PC-3 (cell line): ENCODE measurements around the gene SDC4. TPM values are rescaled to one million over a fixed set of nuclear protein-coding genes. Genes with fewer than 3 reads are reported as not detected.

Experiments
- ATAC-seq: fragments of 200-7000 bp; cut with Tn5 transposase; 2 replicates; pipeline ENCODE4 v1.9.1; 2020; ENCODE audit warnings: mild to moderate bottlenecking, moderate library complexity
- BruUV-seq: library from RNA; stranded (reverse); fragments of 400-500 nt; replicated peaks from 2 replicates; lab custom pipeline; 2021; lab: Mats Ljungman, UMichigan
- CTCF ChIA-PET: fragments of 300-600 bp; sonication (Branson Sonifier 250); formaldehyde crosslinking; loops from one replicate; lab custom pipeline; 2022; ENCODE audit warnings: antibody characterized with exemption; lab: Charles Lee
- POLR2A ChIA-PET: fragments of 300-600 bp; sonication (Branson Sonifier 250); formaldehyde crosslinking; loops from one replicate; lab custom pipeline; 2022; ENCODE audit warnings: antibody characterized with exemption; ENCODE audit not compliant: unreplicated experiment; lab: Charles Lee
- DNase-seq: peaks from one replicate; pipeline ENCODE4 v3.0.0-alpha.2; 2015
- H2AFZ ChIP-seq: fragments of 300-600 bp; sonication (generic); 2 replicates; pipeline ENCODE4 v1.6.0; 2016; ENCODE audit warnings: antibody characterized with exemption, low read length
- H3F3A ChIP-seq: fragments of 300-600 bp; sonication (generic); one replicate; pipeline ENCODE4 v1.6.0; 2017; ENCODE audit warnings: antibody characterized with exemption, low read length, control low read depth, mild to moderate bottlenecking; ENCODE audit not compliant: unreplicated experiment
- H3K27ac ChIP-seq: fragments of 300-600 bp; sonication (generic); 2 replicates; pipeline ENCODE4 v1.5.1; 2016; ENCODE audit warnings: mild to moderate bottlenecking, low read length
- H3K27me3 ChIP-seq: fragments of 300-600 bp; sonication (generic); 2 replicates; pipeline ENCODE4 v1.6.1; 2016; ENCODE audit warnings: low read length, mixed read lengths
- H3K36me3 ChIP-seq: fragments of 300-600 bp; sonication (generic); 2 replicates; pipeline ENCODE4 v1.6.1; 2016; ENCODE audit warnings: low read depth, mixed run types, low read length, mixed read lengths
- H3K4me1 ChIP-seq: fragments of 300-600 bp; sonication (generic); 2 replicates; pipeline ENCODE4 v1.5.1; 2016; ENCODE audit warnings: low read length; ENCODE audit not compliant: insufficient read depth
- H3K4me2 ChIP-seq: fragments of 300-600 bp; sonication (generic); 2 replicates; pipeline ENCODE4 v1.6.0; 2016; ENCODE audit warnings: low read length
- H3K4me3 ChIP-seq: fragments of 300-600 bp; sonication (generic); 2 replicates; pipeline ENCODE4 v1.5.1; 2016; ENCODE audit warnings: mild to moderate bottlenecking, low read length, mixed read lengths
- H3K79me2 ChIP-seq: fragments of 300-600 bp; sonication (generic); 2 replicates; pipeline ENCODE4 v1.6.1; 2017; ENCODE audit warnings: low read length, mixed read lengths
- H3K9ac ChIP-seq: fragments of 300-600 bp; sonication (generic); 2 replicates; pipeline ENCODE4 v1.6.0; 2016; ENCODE audit warnings: mild to moderate bottlenecking, low read length
- H3K9me2 ChIP-seq: fragments of 300-600 bp; sonication (generic); replicated peaks from 2 replicates; pipeline ENCODE4 v1.6.1; 2016; ENCODE audit warnings: mixed run types, low read length, mixed read lengths
- H3K9me3 ChIP-seq: fragments of 300-600 bp; sonication (generic); 2 replicates; pipeline ENCODE4 v1.6.1; 2016; ENCODE audit warnings: low read length, mixed read lengths
- H4K20me1 ChIP-seq: fragments of 300-600 bp; sonication (generic); 2 replicates; pipeline ENCODE4 v1.6.1; 2016; ENCODE audit warnings: low read length, mixed read lengths
- EZH2 ChIP-seq: fragments of 300-600 bp; sonication (generic); IDR thresholded peaks from one replicate; pipeline ENCODE4 v1.6.1; 2017; ENCODE audit warnings: antibody characterized with exemption, mild to moderate bottlenecking, low read length; ENCODE audit not compliant: unreplicated experiment
- EZH2phosphoT487 ChIP-seq: fragments of 300-600 bp; sonication (generic); IDR thresholded peaks from 2 replicates; pipeline ENCODE4 v1.6.1; 2018; ENCODE audit warnings: mild to moderate bottlenecking, antibody characterized with exemption, low read length, borderline replicate concordance
- intact Hi-C: fragments of 100-400 bp; cut with micrococcal nuclease; formaldehyde crosslinking; loops from 2 replicates; pipeline ENCODE4 v1.9.0; 2023
- total RNA-seq: library from RNA; depleted of rRNA; stranded (reverse); fragments of >200 nt; gene quantifications from 2 replicates; pipeline ENCODE4 v1.2.3, GENCODE V29; 2014
- TF ChIP-seq, protein P1 (sequence below): fragments of 300-600 bp; sonication (generic); conservative IDR thresholded peaks from 2 replicates; pipeline ENCODE4 v1.5.1; 2017; ENCODE audit warnings: antibody characterized with exemption, low read depth, mild to moderate bottlenecking, low read length

Gene SDC4
- total RNA-seq, 1 experiment from 2014 or later: 134 TPM

DNA sequence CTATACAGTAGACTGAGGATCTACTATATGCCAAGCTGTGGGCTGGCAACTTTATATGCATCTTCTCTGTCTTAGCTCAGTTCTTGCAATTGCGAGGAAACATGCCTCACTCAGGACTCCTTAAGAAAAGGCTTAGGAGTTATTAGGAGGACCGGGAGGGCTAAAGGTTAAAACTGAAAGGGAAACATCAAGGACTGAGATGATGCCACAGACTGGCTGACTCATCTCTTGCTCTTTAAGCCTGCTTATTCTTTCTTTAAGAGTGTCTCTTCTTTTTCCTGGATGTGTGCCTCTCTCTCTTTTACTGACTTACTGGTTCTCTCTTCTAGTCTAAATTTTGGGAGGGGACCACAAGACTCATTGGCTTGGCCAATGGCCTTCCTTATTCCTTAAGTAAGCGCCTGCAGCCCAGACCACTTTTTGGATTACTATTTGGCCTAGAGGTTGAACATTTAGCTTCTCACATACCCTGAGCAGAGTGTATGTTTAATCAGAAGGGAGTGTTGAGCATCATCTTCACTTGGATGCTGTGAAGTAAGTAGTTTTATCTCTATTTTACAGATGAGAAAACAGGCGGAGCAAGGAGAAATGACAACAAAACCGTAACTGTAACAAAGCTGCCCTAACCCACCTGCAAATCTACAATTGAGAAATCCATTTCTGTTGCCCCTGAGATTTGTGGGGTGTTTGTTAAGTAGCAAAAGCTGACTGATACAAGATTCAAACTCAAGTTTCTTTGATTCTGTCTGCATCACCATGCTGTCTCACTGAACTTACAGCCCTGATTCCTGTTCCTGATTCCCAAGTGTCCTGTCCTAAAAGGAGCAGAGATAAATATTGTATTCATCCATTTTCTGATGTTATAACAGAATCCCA lies 7.2 kb upstream of the SDC4 start:
- CTCF ChIA-PET: interaction anchor here (0.6 to 0.9 kb wide), 2 partner anchors 32 to 55 kb away, joined by 3 to 4 read pairs; no protein-coding TSS in a partner anchor
- Histone ChIP-seq H3K36me3 (no peaks in the 10 kb centered on the region), H3K4me3 (no peak overlapping the region), H4K20me1 (no peaks in the 10 kb centered on the region), H3K79me2 (no peaks in the 10 kb centered on the region), H3K9me3 (no peaks in the 10 kb centered on the region), H3K9ac (no peak overlapping the region), H3K27me3 (no peaks in the 10 kb centered on the region), H3F3A (peaks cover under 1% of the 10 kb centered on the region), H2AFZ (no peak overlapping the region), H3K9me2 (no peaks in the 10 kb centered on the region), H3K4me1 (peaks cover 44% of the 10 kb centered on the region), H3K27ac (no peak overlapping the region), H3K4me2 (peak overlapping the region; percentile 49)
- no peak for TF ChIP-seq EZH2
- TF ChIP-seq, protein P1, sequence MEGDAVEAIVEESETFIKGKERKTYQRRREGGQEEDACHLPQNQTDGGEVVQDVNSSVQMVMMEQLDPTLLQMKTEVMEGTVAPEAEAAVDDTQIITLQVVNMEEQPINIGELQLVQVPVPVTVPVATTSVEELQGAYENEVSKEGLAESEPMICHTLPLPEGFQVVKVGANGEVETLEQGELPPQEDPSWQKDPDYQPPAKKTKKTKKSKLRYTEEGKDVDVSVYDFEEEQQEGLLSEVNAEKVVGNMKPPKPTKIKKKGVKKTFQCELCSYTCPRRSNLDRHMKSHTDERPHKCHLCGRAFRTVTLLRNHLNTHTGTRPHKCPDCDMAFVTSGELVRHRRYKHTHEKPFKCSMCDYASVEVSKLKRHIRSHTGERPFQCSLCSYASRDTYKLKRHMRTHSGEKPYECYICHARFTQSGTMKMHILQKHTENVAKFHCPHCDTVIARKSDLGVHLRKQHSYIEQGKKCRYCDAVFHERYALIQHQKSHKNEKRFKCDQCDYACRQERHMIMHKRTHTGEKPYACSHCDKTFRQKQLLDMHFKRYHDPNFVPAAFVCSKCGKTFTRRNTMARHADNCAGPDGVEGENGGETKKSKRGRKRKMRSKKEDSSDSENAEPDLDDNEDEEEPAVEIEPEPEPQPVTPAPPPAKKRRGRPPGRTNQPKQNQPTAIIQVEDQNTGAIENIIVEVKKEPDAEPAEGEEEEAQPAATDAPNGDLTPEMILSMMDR: no peak
- no peak for TF ChIP-seq EZH2phosphoT487
- peak; percentile 51 for DNase-seq
- intact Hi-C loops: no loop called here
- POLR2A ChIA-PET: no interaction called here
- BruUV-seq: no TSS peak
- peak; percentile 55 for ATAC-seq

DNA sequence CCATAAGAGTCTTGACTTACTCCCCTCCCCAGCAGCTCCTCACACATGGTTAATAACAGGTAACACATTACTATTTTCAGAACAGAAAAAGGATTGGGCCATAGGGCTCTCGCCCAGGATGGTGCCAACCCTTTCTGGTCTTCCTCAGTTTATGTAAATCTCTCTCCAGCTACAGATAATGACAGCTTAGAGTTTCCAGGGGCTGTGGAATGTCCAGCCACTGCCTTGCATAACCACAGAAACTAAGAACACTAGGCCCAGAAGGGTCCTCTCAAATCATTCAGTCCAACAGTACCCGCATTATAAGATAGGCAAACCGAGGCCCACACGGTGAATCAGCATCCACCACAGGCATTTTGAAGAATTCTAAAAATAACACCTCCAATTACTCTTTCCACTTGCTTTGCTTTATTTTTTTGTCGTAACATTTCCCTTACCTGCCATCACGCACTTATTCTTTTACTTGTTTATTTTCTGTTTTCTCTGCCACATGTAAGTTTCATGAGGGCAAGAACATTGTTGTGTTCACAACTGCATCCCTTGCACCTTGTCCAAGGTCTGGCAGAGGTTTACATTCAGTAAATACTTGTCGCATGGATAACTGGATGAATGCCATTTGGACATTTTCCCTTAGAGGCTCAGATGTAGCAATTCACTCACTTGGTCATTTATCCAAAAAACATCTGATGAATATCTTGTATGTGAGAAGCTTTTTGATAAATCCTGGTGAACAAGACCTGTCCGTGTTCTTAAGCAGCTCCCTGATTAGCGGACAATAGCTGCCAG lies 6.4 kb upstream of the SDC4 start:
- Histone ChIP-seq H3K36me3 (no peaks in the 10 kb centered on the region), H4K20me1 (no peaks in the 10 kb centered on the region), H3K27me3 (no peaks in the 10 kb centered on the region), H3F3A (peaks cover 6% of the 10 kb centered on the region), H3K9me3 (no peaks in the 10 kb centered on the region), H3K9ac (no peak overlapping the region), H3K79me2 (no peaks in the 10 kb centered on the region), H3K9me2 (no peaks in the 10 kb centered on the region), H3K4me2 (peak overlapping the region; percentile 49), H3K4me3 (no peak overlapping the region), H3K4me1 (peaks cover 37% of the 10 kb centered on the region), H3K27ac (no peak overlapping the region), H2AFZ (no peak overlapping the region)
- ATAC-seq: no peak
- intact Hi-C loops: no loop called here
- no peak for TF ChIP-seq EZH2phosphoT487
- TF ChIP-seq, protein P1: no peak
- no TSS peak for BruUV-seq
- DNase-seq: no peak
- POLR2A ChIA-PET: no interaction called here
- CTCF ChIA-PET: interaction anchor here (0.9 kb wide), 1 partner anchor 32 kb away, joined by 3 read pairs; no protein-coding TSS in a partner anchor
